Suppressor macrophage treated with lipopolysaccharide for 1 hour (primary cell): ENCODE measurements around the gene PITPNM2.
A peak's percentile ranks its signal among the peaks of the same experiment; 100 is the strongest.

ENCODE experiments used
- DNase-seq, 3 donors: peaks; one replicate each; pipeline ENCODE4 v3.0.0-alpha.2; 2020 to 2022

The PITPNM2 gene

GRCh38 chr12:123143736-123144461 lies 7.0 kb downstream of the PITPNM2 start:
- DNase-seq, result no peak

GRCh38 chr12:123142921-123143735 lies 7.8 kb downstream of the PITPNM2 start:
- peak; percentile 77 to 82 (median 78) for DNase-seq

GRCh38 chr12:123142518-123142840 lies 8.4 kb downstream of the PITPNM2 start:
- no peak for DNase-seq

DNA sequence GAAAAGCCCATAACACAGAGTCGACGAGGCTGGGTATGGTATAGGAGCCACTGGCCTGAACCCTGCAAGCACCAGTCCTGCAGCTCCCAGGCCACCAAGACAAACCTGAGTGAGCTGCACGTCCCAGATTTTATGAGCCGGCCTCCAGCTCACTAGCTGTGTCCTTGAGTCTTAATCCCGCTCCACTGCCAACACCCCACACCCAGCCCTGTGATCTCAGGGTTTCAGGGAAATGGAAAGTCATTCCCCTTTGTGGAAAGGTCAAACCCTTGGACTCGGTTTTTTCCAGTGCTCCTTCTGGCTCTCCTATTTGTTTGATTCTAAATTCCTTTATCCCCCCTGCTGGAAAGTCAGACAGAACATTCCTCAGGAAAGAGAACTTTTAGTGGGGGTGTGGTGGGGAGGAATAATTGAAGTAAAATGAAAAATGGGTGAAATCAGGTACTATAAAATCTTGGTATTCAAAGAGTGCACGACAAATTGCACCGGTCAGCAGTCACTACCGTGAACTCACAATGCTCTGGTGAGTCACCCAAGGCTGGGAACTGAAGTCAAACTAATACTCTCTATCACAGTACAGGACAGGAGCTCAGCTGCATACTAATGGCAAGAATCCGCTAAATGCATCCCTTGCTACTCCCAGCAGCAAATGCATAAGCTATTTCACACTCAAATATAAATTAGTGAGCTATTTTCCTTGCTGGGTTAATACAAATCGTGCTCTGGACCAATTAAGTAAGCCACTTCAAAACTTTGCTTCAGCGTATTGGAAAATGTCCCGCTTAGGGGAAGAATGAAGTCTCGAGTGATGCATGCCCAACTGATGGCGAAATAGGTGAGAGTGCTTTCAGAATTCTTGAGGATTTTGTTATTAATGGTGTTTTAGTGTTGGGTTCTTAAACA lies 9.0 kb downstream of the PITPNM2 start:
- DNase-seq, result peak; percentile 50 to 60 (median 55)

DNA sequence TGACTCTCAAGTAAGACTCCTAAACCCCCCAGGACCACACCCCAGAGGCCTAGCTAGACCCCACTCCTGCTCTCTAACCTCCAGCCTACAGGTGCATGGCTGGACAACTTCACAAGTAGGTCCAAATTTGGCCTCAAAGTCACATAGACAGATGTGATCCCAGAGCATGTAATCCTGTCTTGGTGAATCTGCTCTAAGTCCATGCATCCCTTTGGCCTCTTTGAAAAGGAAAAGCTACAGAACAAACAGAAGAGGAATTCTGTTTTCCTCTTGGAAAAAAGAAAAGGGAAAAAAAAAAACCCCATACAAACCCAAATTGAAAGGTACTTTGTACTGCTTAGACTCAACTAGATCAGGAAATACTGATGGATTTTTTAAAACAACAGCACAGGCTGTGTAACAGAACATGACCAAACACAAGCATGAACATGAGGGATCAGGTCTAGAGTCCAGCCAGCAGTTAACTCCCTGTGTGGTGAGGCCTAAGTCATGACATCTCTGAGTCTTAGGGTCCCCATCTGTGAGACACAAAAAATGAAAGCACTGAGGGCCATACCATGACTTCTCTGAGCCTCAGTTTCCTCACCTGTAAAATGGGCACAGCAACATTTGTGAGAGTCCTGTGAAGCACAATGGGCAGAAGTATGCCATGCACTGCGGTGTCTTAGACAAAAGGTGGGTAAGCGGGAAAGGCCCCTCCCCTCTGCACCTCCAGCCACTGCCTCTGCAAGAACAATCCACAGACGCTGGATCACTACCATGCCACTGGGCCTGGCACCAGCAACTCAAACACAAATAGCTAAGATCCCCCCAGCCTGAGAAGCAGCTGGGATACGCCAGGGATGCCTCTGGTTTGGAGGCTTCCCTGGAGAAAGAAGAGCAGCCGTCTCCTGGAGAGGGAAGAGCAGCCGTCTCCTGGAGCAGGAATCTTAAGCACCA lies 9.9 kb downstream of the PITPNM2 start:
- no peak for DNase-seq

- DNase-seq, result no peak
These were observed 10.8 kb downstream of the PITPNM2 start for GRCh38 chr12:123139926-123140675.

DNA sequence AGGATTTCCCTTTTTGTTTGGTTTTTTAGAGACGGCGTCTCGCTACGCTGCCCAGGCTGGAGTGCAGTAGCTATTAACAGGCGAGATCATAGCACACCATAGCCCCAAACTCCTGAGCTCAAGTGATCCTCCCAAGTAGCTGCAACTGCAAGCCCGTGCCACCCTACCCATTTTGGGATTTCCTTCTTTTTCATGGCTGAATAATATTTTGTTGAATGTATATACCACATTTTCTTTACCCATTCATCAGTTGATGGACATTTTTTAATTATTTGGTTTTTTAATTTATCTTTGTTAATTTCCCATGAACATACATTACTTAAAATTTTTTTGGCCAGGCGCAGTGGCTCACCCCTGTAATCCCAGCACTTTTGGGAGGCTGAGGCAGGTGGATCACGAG lies 15.2 kb downstream of the PITPNM2 start:
- no peak for DNase-seq

DNA sequence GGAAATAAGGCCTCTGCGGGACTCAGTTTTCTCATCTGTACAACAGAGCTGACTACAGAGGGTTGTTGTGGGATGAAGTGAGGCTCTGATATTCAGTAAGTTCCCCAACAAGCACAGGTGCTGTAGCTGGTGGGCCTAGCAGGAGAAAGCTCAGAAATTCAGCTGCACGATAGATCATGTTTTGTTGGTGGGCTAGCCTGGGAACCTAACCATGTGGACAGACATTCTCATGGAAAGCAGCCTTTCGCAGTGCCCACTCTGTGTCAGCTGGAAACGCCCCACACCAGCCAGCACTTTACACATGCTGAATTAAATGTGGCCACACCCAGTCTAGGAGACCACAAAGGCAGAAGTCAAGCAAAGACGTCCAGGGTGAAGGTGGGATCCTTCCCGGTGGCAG lies 16.1 kb downstream of the PITPNM2 start:
- DNase-seq, result no peak

- no peak for DNase-seq
These were observed 16.6 kb downstream of the PITPNM2 start for GRCh38 chr12:123134271-123134671.

GRCh38 chr12:123133701-123134100 lies 17.2 kb downstream of the PITPNM2 start:
- no peak for DNase-seq

DNA sequence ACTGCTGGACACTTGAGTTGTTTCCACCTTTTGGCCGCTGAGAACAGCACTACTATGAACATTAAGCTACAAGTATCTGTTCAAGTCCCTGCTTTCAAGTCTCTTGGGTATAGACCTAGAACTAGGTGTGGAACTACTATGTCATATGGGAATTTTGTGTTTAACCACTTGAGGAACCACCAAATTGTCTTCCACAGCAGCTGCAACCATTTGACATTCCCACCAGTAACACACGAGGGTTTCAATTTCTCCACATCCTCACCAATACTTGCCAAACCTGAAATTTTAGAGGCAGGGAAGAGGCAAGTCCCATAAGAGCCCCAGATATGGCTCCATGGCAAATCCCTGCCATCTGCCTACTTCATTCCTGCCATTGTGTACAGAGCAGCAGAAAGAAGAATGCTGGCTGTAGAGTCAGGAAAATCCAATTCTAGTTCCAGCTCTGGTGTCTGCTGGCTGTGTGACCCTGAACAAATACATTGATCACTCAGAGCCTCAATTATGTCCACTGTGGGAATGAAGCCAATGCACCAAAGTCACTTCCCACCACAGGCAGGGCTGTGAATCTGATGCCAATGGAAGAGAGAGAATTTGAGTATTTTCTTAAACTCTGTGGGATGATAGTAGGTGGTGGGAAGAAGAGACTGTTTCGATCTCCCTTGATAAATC lies 17.8 kb downstream of the PITPNM2 start:
- DNase-seq, result no peak

- no peak for DNase-seq
These were observed 18.9 kb downstream of the PITPNM2 start for GRCh38 chr12:123131879-123132402.

DNA sequence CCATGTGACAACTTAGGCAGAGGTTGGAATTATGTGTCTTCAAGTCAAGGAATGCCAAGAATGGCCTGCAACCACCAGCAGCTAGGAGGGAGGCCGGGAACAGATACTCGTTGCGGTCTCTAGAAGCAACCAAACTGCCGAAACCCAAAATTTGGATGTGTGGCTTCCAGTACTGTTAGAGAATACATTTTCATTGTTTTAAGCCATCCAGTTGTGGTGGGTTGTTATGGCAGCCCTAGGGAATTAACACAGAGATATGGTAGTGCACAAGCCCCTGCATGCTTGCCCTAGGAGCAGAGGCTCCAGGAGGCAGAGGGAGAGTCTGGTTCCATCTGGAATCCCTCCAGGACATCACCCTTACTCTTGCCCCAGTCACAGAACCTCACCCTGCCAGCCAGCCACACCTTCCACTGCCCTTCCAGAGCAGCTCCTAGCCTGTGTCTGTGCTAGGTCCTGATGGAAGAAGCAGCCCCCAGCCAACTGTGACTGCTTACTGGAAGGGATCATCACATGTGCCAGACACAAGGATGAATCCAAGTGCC lies 19.5 kb downstream of the PITPNM2 start:
- DNase-seq, result no peak

GRCh38 chr12:123129621-123130020 lies 21.3 kb downstream of the PITPNM2 start:
- DNase-seq, result no peak

DNA sequence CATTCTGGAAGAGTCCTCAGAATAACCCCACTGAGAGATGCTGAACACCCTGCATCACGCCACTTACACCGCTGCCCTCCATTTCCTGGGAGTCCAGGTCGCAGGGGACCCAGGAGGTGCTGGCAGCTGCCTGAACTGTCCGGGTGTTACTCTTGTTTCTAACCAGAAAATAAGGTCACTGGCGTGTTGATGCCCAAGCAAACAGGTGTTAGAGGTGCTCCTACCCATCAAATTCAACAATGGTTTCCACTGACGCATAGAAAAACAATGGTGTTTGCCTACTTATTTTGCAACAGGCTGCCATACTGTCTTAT lies 23.8 kb downstream of the PITPNM2 start:
- DNase-seq, result no peak

DNA sequence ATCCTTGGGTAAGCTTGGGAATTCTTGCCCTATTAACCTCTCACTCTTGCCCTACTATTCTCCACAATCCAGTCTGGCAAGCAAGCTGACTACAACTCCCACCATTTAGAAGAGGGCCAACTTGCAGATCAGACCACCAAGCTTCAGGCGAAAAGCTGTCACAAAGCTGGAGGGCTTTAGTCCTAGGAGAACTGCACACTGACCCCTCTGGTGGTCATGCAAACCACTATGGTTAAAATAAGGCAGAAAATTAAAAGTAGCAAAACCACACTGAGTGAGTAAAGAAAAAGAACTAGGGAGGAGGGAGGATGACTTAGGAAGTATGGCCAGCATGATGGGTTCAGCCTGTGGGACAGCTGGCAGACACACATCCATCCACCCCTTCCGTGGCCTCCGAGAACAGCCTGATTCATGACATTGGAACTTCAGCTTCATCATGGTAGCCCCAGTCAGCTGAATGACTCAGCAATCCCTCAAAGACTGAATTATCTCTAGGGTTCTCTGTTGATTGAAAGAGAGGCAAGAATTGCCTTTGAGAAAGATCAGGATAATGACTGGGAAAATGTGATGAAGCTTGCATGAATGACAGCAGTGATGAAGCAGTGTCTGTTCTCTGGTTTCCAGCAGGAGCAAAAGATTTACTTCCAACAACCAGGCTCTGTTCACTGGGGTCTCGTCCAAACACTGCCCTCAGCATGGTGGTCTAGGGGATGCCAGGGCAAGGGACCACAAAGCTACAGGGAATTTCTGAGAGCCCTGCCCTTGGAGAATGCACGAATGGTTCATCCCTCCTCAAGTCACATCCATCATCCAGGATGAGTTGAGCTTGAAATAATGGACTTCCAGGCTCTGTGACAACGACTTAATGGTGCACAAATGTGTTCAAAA lies 24.4 kb downstream of the PITPNM2 start:
- peak in 2 of 3 donors; percentile 19 to 22 for DNase-seq

- DNase-seq, result no peak
These were observed 28.3 kb downstream of the PITPNM2 start for GRCh38 chr12:123122626-123123025.

- DNase-seq, result no peak
These were observed 29.2 kb downstream of the PITPNM2 start for GRCh38 chr12:123121670-123122069.

DNA sequence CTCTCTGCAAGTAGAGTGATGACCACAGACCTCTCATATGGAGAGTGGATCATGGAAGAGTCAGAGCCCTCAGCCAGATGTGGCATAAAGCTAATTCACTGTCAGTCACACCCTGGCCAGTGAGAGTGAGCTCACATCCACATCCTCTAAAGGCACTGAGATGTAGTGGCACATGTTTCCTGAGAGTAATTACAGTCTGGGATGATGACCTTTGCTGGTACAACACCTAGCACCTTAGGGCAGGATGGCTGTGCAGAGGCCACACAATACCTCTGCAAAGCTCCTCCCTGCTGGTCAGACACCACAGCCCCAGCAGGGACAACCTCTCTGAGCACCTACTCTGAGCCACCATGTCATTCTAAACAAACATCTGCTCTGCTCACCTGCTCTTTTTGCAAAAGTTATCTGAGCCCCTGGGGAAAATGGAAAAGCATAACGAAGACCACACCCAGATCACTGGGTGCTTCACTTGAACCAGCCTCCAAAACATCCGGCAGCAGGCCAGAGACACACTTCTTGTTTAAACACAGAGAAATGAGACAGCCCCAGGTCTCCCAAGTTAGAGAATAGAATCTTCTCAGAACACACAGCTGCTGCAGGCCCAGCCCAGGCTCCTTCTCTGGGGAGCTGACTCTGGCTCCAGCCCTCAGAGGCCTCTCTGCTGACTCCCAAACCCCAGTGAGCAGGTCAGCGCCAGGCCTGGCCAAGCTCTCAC lies 30.3 kb downstream of the PITPNM2 start:
- DNase-seq, result no peak
